NCI-H2227 (cell line): ENCODE data around the gene KRT5.
A peak's percentile ranks its signal among the peaks of the same experiment; 100 is the strongest.
"Not testable (repeated sequence)": the region's sequence is repeated elsewhere in the genome, so short reads cannot be mapped to it uniquely, and the experiment has no call there.

Experiments
- DNase-seq: peaks from one replicate; lab custom pipeline; 2025; ENCODE audit not compliant: unreplicated experiment; lab: John Stamatoyannopoulos, UW

The KRT5 gene

DNA sequence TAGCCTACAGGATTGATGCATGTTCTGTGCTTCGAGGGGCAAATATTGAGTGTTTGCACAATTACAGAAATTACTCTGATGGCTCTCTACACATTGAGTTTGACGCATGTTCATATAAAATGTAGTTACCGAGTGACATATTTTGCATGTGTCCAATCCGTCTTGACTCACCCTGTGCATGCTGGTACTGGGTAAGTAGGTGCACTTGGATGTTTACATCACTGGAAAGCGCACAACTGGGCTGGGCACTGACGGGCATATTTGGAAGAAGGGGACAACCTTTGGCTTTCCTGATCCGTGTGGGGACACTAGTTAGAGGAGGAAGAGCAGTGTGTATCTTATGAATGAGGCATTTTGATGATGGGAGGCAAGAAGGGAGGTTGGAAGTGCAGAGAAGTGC is 22.2 kb downstream of the KRT5 start:
- no peak for DNase-seq

GRCh38 chr12:52496590-52497071 is 23.6 kb downstream of the KRT5 start:
- DNase-seq = no peak

DNA sequence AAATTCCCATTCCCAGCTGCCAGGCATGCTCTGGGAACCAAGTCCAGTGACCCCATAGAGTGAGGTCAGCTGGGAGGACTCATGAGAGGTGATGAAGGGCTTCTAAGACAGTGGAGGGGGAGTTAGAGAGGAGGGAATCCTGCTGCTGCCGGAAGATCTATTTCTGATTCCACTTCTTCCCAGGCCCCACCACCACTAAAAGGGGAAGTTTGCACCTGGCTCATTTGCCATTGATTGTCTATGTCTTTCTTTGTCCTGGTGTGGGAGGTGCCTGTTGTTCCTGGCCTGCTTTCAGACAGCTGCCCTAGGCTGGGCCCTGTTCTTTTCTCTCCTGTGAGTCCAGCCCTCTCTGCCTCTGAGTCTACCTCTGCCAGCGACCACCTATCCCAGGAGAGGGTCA is 24.1 kb downstream of the KRT5 start:
- no peak for DNase-seq

GRCh38 chr12:52495389-52495788 is 24.8 kb downstream of the KRT5 start:
- DNase-seq = peak; percentile 64

DNA sequence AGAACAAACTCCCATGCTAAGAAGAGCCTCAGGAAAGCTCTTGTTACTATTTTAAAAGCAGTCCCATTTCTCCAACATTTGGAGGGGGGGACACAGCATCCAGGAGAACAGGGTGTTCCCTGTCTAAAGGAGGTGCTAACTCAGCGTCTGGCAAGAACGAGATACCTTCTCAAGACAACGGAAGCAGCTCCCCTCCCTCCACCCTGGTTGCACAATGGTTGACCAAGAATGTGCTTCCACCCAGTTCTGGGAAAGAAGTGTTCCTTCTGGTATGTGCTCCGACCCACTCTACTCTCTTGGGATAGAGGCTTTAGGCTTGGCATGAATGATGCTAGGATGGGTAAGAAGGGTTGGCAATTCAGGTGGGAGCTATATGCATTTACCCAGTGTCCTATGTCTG is 25.7 kb downstream of the KRT5 start:
- no peak for DNase-seq

DNA sequence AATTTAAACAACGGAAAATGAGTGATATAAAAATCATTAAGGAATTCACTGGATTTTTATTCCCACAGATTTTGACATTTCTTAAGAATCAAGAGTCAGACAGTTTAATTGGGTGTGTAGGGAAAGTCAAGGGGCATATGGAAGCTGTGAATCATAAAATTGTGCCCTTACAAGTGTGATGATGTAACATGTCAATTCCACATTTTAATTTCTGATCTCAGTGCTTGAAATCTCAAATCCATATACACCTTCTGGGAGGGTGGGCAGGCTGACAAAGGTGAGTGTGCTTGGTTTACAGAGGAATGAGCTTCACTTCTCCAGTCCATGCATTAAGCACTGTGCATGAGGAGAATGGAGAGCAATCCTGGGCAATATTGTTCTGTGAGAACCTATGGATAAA is 26.1 kb downstream of the KRT5 start:
- DNase-seq = no peak

DNA sequence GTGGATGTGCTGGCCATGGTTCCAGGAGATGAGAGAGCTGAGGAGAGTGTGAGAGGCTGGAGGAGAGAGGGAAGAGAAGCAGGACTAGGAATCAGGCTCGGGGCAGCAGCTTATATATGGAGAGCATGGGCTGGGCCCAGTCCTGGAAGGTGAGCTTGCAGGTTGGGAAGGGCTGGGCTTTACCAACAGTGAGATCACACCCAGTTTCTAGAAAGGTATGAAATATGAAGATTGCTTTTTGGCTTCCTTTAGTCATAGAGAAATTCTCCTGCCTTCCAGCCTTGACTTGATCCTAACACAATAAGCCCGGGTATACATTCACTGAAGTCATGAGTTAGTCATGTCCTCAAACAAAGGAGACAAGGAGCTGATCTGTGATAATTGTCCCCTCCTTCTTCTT is 27.0 kb downstream of the KRT5 start, which contains the start of gene KRT6A:
KRT6A (minus strand) TSS at position 86 of the 400 bp plus-strand sequence; CDS start at position 17, 69 bp downstream.
- no peak for DNase-seq

GRCh38 chr12:52492405-52492804 is 27.8 kb downstream of the KRT5 start:
- DNase-seq = not testable (repeated sequence)

- DNase-seq = not testable (repeated sequence)
Measured at GRCh38 chr12:52491495-52491894, 28.7 kb downstream of the KRT5 start.

DNA sequence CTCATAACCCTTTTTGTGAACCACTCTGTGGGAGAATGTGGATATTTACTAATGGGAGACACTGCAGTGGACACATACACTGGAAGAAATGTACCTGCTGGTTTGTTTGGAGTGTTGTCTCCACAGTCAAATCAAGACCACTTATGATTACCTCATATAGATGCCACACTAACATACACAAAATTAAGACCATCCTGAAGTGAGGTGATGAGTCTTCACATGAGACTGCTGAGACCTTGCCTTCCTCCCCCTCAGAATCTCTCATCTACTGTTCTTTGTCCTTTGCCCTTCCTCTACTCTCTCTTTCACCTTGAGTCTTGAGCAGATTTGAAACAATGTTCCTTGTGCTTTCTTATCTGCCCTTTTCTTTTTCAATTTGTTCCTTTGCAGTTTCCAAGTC is 31.5 kb downstream of the KRT5 start:
- DNase-seq = no peak

- DNase-seq = not testable (repeated sequence)
Measured at GRCh38 chr12:52487744-52488443, 32.3 kb downstream of the KRT5 start.

DNA sequence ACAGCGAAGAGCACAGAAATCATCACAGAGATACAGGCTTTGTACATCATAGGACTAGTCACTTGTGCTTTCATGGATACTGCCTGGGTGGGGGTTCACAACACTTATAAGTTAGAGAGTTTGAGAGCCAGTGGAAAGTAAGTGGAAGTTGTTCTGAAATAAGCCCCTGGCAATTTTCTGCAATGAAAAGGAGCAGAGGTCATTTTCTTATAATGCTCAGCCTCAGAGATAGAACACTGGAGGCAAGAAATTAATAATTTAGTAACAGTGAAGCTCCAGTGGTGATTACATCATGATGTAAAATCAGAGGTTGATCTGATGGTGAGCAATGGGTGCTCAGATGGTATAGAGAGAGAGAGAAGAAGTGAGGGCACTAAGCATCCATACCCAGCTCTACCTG is 33.0 kb downstream of the KRT5 start:
- no peak for DNase-seq

DNA sequence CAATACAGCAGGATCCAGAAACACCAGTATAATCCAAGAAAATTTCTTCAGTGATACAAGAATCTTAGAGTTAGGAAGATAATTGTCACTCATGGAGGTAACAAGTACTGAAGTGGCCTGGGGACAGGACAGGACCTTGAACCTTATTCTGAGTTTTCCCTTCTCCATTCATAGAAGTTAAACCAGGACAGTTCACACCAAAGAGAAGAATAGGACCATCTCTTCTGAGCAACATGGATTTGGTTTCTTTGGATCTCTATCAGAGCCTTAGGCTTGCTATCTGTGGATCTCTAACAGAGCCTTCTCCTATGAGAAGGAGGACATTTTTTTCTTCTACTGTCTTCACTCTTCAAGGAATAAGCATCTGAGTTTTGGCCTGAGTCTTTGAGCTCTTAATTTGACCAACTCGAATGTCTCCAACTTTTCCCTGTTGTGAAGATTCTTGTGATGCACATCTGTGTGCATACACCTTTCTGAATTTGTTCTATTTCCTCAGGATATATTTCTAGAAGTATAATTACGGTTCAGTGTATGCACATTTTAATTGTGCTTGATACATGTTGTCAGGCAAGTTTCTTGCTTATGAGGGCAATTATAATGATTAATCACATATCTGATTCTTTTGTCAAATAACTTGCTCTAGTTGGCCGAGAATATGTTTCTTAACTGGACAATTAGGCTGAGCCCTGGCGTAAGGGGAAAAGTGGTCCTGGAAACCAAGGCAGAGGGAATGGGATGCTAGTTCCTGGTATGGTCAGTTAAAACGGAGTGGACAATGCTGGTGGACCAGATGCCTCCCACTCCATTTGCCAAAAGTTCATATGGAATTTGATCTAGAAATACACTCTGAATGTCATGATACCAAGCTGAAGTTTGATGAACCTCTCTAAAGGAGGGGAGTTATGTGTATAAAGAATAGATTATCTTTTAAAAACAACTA is 33.8 kb downstream of the KRT5 start:
- DNase-seq = no peak

GRCh38 chr12:52480073-52480472 is 40.1 kb downstream of the KRT5 start:
- DNase-seq = no peak

GRCh38 chr12:52477651-52478050 is 42.5 kb downstream of the KRT5 start:
- no peak for DNase-seq

- DNase-seq = no peak
Measured at GRCh38 chr12:52474212-52474611, 46.0 kb downstream of the KRT5 start.

- no peak for DNase-seq
Measured at GRCh38 chr12:52473768-52474167, 46.4 kb downstream of the KRT5 start, which contains the start of gene KRT6C. KRT6C (minus strand) TSS chr12:52473805; CDS start chr12:52473737, 68 bp downstream.

GRCh38 chr12:52469853-52470252 is 50.3 kb downstream of the KRT5 start:
- no peak for DNase-seq

- no peak for DNase-seq
Measured at GRCh38 chr12:52464897-52465296, 55.3 kb downstream of the KRT5 start.
